ENCODE measurements around the gene ZNF554.

The ZNF554 gene

GRCh38 chr19:2785244-2785997 is 34.2 kb upstream of the ZNF554 start, which contains the start of gene THOP1:
Gene THOP1, plus strand, starts transcription at chr19:2785503. Its CDS starts 160 bp downstream, at chr19:2785663.
- Histone ChIP-seq H3K27ac (ENCODE audit: low read depth, low read length) (peak within 1 kb of the TSS; percentile 81), H3K9me3 (ENCODE audit: control insufficient read depth, insufficient read depth, low read length) (no peaks in the 10 kb centered on the region), H3K4me1 (ENCODE audit: control insufficient read depth, low read length) (peaks cover 68% of the 10 kb centered on the region)

DNA sequence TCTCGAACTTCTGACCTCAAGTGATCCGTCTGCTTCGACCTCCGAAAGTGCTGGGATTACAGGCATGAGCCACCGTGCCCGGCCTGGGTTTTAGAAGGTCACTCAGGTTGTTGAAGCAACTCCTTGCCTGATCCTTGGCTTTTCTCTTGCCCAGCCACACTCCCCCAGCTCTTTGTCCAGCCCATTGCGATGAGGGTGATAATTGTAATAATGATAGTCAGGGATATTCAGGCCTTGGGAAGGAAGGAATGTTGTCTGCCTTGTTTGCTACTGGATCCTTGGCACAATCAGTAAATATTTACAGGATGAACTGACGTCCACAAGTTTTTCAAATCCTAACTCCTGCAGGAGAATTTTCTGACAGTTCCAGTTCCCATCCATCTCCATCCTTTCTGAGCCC is 32.6 kb upstream of the ZNF554 start:
- no peaks in the 10 kb centered on the region for H3K9me3 ChIP-seq (ENCODE audit: control insufficient read depth, insufficient read depth, low read length)
- no peak overlapping the region for H3K27ac ChIP-seq (ENCODE audit: low read depth, low read length)
- no peaks in the 10 kb centered on the region for H3K9me2 ChIP-seq (replicated peaks; ENCODE audit: control insufficient read depth, low read length)
- peaks cover 15% of the 10 kb centered on the region; the same call in 1 of the 2 replicates for H4K20me1 ChIP-seq (ENCODE audit: control insufficient read depth, insufficient read depth, low read depth, low read length)
- peaks cover 84% of the 10 kb centered on the region for H3K79me2 ChIP-seq (ENCODE audit: control insufficient read depth, low read length)
- peaks cover 60% of the 10 kb centered on the region for H3K36me3 ChIP-seq (ENCODE audit: control insufficient read depth, low read length)
- H3F3A ChIP-seq (ENCODE audit: control insufficient read depth, insufficient read depth) = peaks cover 5% of the 10 kb centered on the region
- peaks cover 65% of the 10 kb centered on the region for H3K4me1 ChIP-seq (ENCODE audit: control insufficient read depth, low read length)
- TF ChIP-seq CTCF (IDR thresholded peaks at IDR 0.05; ENCODE audit: low read depth, low read length, poor library complexity, severe bottlenecking) = no peak
- no peak for TF ChIP-seq EZH2phosphoT487 (IDR thresholded peaks at IDR 0.05; ENCODE audit: borderline replicate concordance, low read length)
- H3K4me3 ChIP-seq (ENCODE audit: low read length) = peak overlapping the region; percentile 32
- H3K27me3 ChIP-seq (ENCODE audit: control insufficient read depth, low read length) = no peaks in the 10 kb centered on the region
- peak overlapping the region; percentile 83 for H3K4me2 ChIP-seq (ENCODE audit: low read length)

More at GRCh38 chr19:2785244-2785997, 34.2 kb upstream of the ZNF554 start, which contains the start of gene THOP1:
- peaks cover 59% of the 10 kb centered on the region for H3K36me3 ChIP-seq (ENCODE audit: control insufficient read depth, low read length)
- peak within 1 kb of the TSS; percentile 97 for H3K4me3 ChIP-seq (ENCODE audit: low read length)
- H3K79me2 ChIP-seq (ENCODE audit: control insufficient read depth, low read length) = peaks cover 84% of the 10 kb centered on the region
- no peaks in the 10 kb centered on the region for H3K27me3 ChIP-seq (ENCODE audit: control insufficient read depth, low read length)
- H3F3A ChIP-seq (ENCODE audit: control insufficient read depth, insufficient read depth) = peaks cover 5% of the 10 kb centered on the region
- peaks cover 26% of the 10 kb centered on the region for H4K20me1 ChIP-seq (ENCODE audit: control insufficient read depth, insufficient read depth, low read depth, low read length)
- TF ChIP-seq EZH2phosphoT487 (IDR thresholded peaks at IDR 0.05; ENCODE audit: borderline replicate concordance, low read length) (no peak), CTCF (IDR thresholded peaks at IDR 0.05; ENCODE audit: low read depth, low read length, poor library complexity, severe bottlenecking) (no peak)
- peak within 1 kb of the TSS; percentile 93 for H3K4me2 ChIP-seq (ENCODE audit: low read length)
- no peaks in the 10 kb centered on the region for H3K9me2 ChIP-seq (replicated peaks; ENCODE audit: control insufficient read depth, low read length)

GRCh38 chr19:2788237-2788636 is 31.4 kb upstream of the ZNF554 start:
- no peak overlapping the region for H3K27ac ChIP-seq (ENCODE audit: low read depth, low read length)
- H3K9me2 ChIP-seq (replicated peaks; ENCODE audit: control insufficient read depth, low read length) = no peaks in the 10 kb centered on the region
- TF ChIP-seq EZH2phosphoT487 (IDR thresholded peaks at IDR 0.05; ENCODE audit: borderline replicate concordance, low read length) = no peak
- no peak for TF ChIP-seq CTCF (IDR thresholded peaks at IDR 0.05; ENCODE audit: low read depth, low read length, poor library complexity, severe bottlenecking)
- H3F3A ChIP-seq (ENCODE audit: control insufficient read depth, insufficient read depth) = peaks cover 5% of the 10 kb centered on the region
- H3K4me3 ChIP-seq (ENCODE audit: low read length) = no peak overlapping the region
- H3K79me2 ChIP-seq (ENCODE audit: control insufficient read depth, low read length) = peaks cover 82% of the 10 kb centered on the region
- H3K4me1 ChIP-seq (ENCODE audit: control insufficient read depth, low read length) = peaks cover 71% of the 10 kb centered on the region
- H3K27me3 ChIP-seq (ENCODE audit: control insufficient read depth, low read length) = no peaks in the 10 kb centered on the region
- peaks cover 14% of the 10 kb centered on the region; the same call in 1 of the 2 replicates for H4K20me1 ChIP-seq (ENCODE audit: control insufficient read depth, insufficient read depth, low read depth, low read length)
- no peaks in the 10 kb centered on the region for H3K9me3 ChIP-seq (ENCODE audit: control insufficient read depth, insufficient read depth, low read length)
- H3K4me2 ChIP-seq (ENCODE audit: low read length) = peak overlapping the region; percentile 83
- peaks cover 58% of the 10 kb centered on the region for H3K36me3 ChIP-seq (ENCODE audit: control insufficient read depth, low read length)

All from DOHH2 (cell line).